HG03060 (cell line): ENCODE measurements around the gene GALNT15.

Experiments used
- ATAC-seq: cut with Tn5 transposase; IDR thresholded peaks from one replicate; pipeline ENCODE4 v1.9.1; 2021; ENCODE audit warnings: low read depth, moderate number of reproducible peaks; ENCODE audit not compliant: unreplicated experiment

GALNT15 gene

GRCh38 chr3:16216373-16216935, 42.0 kb downstream of the GALNT15 start:
- no peak for ATAC-seq

- no peak for ATAC-seq
Observed at GRCh38 chr3:16219777-16220176, 45.3 kb downstream of the GALNT15 start.

DNA sequence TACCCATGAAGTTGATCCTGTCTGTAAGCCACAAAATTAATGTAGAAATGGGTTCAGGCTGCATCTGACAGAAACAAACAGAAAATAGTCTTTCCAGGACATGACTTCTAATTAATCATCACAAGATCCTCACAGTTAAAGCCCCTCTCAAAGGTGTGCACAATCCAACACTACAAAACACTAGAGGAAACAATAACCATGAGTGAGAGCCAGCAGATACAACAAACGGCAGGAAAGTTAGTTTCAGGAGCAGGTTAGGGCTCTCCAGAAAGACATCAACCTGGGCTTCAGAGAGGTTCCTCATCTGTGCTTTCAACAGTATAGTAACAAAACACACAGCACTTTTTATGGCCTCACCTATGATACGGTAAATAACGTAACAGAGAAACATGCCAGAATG, 47.5 kb downstream of the GALNT15 start:
- no peak for ATAC-seq

- ATAC-seq = no peak
Observed at GRCh38 chr3:16222547-16222946, 48.1 kb downstream of the GALNT15 start.

DNA sequence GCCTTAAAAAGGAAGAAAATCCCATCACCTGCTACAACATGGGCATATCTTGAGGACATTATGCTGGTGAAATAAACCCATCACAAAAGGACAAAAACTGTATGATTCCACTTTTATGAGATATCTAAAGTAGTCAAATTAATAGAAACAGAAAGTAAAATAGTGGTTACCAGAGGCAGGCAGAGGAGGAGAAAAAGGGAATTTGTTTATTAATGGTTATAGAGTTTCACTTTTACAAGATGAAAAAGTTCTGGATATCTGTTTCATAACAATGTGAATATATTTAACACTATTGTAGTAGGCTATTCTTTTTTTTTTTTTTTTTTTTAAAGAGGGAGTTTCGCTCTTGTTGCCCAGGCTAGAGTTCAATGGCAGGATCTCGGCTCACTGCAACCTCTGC, 49.8 kb downstream of the GALNT15 start:
- ATAC-seq = no peak

GRCh38 chr3:16227566-16227965, 53.1 kb downstream of the GALNT15 start:
- no peak for ATAC-seq

- ATAC-seq = no peak
Observed at GRCh38 chr3:16229681-16230080, 55.2 kb downstream of the GALNT15 start.

GRCh38 chr3:16231983-16232382, 57.5 kb downstream of the GALNT15 start:
- ATAC-seq = no peak

GRCh38 chr3:16233806-16234205, 59.3 kb downstream of the GALNT15 start:
- no peak for ATAC-seq

- ATAC-seq = no peak
Observed at GRCh38 chr3:16234281-16234680, 59.8 kb downstream of the GALNT15 start.

GRCh38 chr3:16236030-16236639, 61.7 kb downstream of the GALNT15 start:
- ATAC-seq = no peak

DNA sequence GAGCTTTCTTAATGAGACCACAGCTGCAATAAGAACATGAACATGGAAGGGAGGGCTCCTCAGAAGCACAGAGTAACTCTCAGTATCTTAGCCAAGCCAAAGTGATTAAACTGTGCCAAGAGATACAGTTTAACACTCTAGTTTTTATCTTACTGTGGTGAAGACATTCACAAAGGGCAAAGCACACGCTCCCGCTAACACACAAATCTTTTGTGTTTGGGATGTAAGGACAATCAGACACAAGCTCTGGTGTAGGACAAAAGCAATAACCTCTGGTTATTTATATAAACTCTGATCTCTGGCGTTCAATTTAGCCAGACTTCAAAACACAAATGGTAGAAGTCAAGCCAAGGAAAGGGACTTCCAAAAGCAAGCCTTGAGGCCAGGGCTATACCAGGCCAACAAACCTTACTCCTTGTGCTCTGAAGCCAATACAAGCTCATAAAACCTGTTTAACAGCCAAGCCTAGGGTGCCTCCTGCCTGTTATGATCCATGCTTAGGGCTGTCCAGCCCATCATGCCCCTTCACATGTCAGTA, 62.4 kb downstream of the GALNT15 start:
- ATAC-seq = no peak

DNA sequence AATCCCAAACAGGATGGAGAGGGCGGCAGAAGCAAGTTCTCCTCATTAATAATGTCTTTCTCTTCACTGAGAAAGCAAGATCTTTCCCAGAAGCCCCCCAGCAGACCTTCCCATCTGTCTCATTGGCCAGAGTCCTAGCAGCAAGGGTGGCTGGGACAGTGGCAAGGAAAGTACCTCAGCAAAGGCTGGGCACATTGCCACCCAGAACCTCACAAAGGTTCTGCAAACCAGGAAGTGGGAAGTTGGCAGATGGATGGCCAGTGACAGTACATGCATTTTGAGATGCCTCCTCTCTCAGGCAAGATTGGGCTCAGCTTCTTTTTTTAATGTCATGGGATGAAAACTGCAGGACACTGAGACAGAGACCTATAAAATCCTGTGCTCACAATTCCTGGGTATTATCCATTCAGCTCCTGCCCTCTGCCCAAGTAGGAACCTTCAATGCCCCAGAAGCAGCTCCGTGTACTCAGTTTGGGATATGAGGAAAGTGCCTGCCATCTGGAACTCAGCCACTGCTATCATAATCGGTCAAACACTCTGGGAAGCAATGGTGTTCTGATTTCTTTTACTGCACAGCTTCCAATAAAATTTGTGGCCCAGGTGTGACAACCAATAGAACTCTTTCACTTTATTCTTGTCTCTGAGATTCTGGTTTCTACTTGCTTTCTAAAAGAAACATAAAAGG, 64.7 kb downstream of the GALNT15 start:
- ATAC-seq = no peak

DNA sequence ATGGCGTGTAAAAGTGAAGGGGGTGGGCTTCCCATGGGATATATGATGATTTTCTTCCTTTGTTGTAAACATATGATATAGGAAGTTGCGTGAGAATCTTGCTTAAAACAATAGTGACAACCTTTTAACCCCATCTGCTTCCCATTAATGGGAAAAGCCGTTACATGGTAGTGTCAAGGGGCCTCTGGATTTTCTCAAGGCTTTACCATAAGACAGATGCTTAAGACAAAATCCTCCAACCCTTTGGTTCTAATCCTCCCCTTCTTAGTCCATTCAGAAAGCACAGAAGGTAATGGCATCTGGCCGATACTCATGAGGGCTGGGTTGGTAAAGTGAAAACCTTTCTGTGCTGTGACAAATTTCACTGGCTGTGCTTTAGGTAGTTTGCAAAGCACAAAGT, 65.3 kb downstream of the GALNT15 start:
- ATAC-seq = no peak

DNA sequence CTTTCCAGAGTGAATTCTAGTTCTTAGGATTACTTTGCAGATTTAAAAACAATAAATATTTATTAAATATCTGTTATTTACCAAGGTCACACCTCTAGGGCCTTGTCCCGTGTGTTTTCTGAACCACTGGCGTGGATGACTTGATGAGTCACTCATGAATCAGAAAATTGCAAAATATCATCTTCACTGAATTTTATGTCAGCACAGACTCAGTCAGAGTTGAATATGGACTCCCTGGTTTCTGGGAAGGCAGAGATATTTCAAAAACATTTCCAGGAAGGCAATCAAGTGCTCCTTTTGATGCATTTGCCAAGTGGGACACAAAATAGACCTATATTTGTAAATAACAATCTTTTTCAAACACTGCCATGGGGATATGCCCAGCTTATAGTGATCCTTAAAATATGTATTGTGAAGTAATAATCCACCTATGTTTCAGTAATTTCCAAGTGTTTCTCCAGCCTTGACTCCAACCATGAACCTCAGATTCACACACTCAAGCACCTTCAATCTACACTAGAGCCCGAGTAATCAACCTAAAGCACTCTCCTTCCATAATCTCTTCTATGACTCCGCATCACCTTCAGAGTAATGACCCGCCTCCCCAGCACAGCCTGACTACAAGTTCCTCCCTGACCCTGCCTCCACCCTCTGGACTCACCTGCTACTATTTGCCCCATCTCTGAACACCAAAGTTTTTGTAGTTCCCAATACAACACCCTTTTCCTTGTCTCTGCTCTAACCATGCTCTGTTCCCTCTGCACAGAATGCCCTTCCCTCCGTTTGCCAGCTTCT, 65.9 kb downstream of the GALNT15 start:
- ATAC-seq = no peak

DNA sequence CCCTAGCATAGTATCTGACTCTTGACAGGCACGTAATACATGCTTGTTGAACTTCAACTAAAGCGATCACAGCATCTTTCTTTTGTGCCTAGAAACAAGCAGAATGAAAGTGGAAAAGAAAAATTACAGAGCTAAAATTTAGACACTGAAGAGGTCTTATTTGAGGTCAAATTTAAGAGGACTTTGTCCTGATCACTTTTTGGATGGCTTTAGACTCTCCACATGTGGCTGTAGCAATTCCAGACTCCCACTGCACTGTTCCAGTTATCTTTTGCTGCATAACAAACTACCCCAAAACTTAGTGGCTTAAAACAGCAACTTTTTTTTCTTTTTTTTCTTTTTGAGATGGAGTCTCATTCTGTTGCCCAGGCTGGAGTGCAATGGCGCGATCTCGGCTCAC, 66.7 kb downstream of the GALNT15 start:
- no peak for ATAC-seq

GRCh38 chr3:16242177-16242576, 67.7 kb downstream of the GALNT15 start:
- no peak for ATAC-seq

GRCh38 chr3:16243706-16244490, 69.4 kb downstream of the GALNT15 start:
- ATAC-seq = no peak

- ATAC-seq = no peak
Observed at GRCh38 chr3:16245609-16246008, 71.1 kb downstream of the GALNT15 start.
